Calu3 (cell line): ENCODE results near the gene DDX5. TPM values are rescaled to one million over a fixed set of nuclear protein-coding genes. Genes with fewer than 3 reads are reported as not detected.
"Not testable (repeated sequence)": the region's sequence is repeated elsewhere in the genome, so short reads cannot be mapped to it uniquely, and the experiment has no call there.

Source experiments
- BruUV-seq: library from RNA; stranded (reverse); fragments of 400-500 nt; replicated peaks from 2 replicates; lab custom pipeline; 2021; lab: Mats Ljungman, UMichigan
- CTCF ChIA-PET: fragments of 300-600 bp; sonication (Branson Sonifier 250); formaldehyde crosslinking; loops from one replicate; lab custom pipeline; 2022; ENCODE audit warnings: antibody characterized with exemption; lab: Charles Lee
- DNase-seq: peaks from one replicate; pipeline ENCODE4 v3.0.0; 2022
- H3K27ac Mint-ChIP-seq: one replicate; pipeline ENCODE4 v1.8.0; 2022; ENCODE audit warnings: mixed read lengths; ENCODE audit not compliant: unreplicated experiment
- H3K27me3 Mint-ChIP-seq: one replicate; pipeline ENCODE4 v1.8.0; 2022; ENCODE audit warnings: mixed read lengths; ENCODE audit not compliant: unreplicated experiment
- H3K36me3 Mint-ChIP-seq: one replicate; pipeline ENCODE4 v1.8.0; 2022; ENCODE audit warnings: mild to moderate bottlenecking, moderate library complexity, mixed read lengths; ENCODE audit not compliant: insufficient read depth, unreplicated experiment
- H3K4me1 Mint-ChIP-seq: one replicate; pipeline ENCODE4 v1.8.0; 2022; ENCODE audit warnings: mild to moderate bottlenecking, low read depth, mixed read lengths; ENCODE audit not compliant: unreplicated experiment
- H3K4me3 Mint-ChIP-seq: one replicate; pipeline ENCODE4 v1.8.0; 2022; ENCODE audit warnings: mild to moderate bottlenecking, low read depth, moderate library complexity, mixed read lengths; ENCODE audit not compliant: unreplicated experiment
- H3K9me3 Mint-ChIP-seq: one replicate; pipeline ENCODE4 v1.8.0; 2022; ENCODE audit warnings: low read depth, mixed read lengths; ENCODE audit not compliant: unreplicated experiment
- CTCF ChIP-seq: fragments of 200-600 bp; IDR thresholded peaks from one replicate; pipeline ENCODE4 v1.8.0; 2022; ENCODE audit warnings: antibody characterized with exemption; ENCODE audit not compliant: unreplicated experiment
- intact Hi-C: fragments of 100-400 bp; cut with micrococcal nuclease; formaldehyde crosslinking; loops from one replicate; pipeline ENCODE4 v1.10.0; 2022; ENCODE audit not compliant: unreplicated experiment
- total RNA-seq: library from RNA; stranded (reverse); gene quantifications from 2 replicates; pipeline ENCODE4 v1.2.3, GENCODE V29; 2022

The DDX5 gene
- total RNA-seq, 1 experiment from 2014 or later: 384 TPM

GRCh38 chr17:64461788-64462187 is 44.3 kb downstream of the DDX5 start:
- Mint-ChIP-seq H3K9me3 (no peaks in the 10 kb centered on the region), H3K4me3 (no peak overlapping the region), H3K27ac (no peak overlapping the region), H3K27me3 (no peaks in the 10 kb centered on the region), H3K36me3 (peaks cover 4% of the 10 kb centered on the region), H3K4me1 (peaks cover 19% of the 10 kb centered on the region)
- no peak for DNase-seq
- CTCF ChIA-PET: no interaction called here
- BruUV-seq: no TSS peak
- TF ChIP-seq CTCF: no peak
- intact Hi-C loops: no loop called here

- CTCF ChIA-PET: no interaction called here
- no peak for DNase-seq
- Mint-ChIP-seq H3K36me3 (peaks cover 4% of the 10 kb centered on the region), H3K27ac (no peak overlapping the region), H3K4me3 (no peak overlapping the region), H3K27me3 (no peaks in the 10 kb centered on the region), H3K9me3 (no peaks in the 10 kb centered on the region), H3K4me1 (peaks cover 10% of the 10 kb centered on the region)
- BruUV-seq: no TSS peak
- TF ChIP-seq CTCF: no peak
- intact Hi-C loops: no loop called here
These were observed 45.1 kb downstream of the DDX5 start for GRCh38 chr17:64460955-64461354.

- DNase-seq, H3K9me3 Mint-ChIP-seq, H3K4me1 Mint-ChIP-seq, CTCF ChIA-PET, H3K27ac Mint-ChIP-seq, H3K27me3 Mint-ChIP-seq, H3K36me3 Mint-ChIP-seq, H3K4me3 Mint-ChIP-seq, intact Hi-C loops, BruUV-seq: not testable (repeated sequence)
These were observed 46.3 kb downstream of the DDX5 start for GRCh38 chr17:64459818-64460217.

- H3K36me3 Mint-ChIP-seq: no peaks in the 10 kb centered on the region
- peak; percentile 40 for DNase-seq
- H3K9me3 Mint-ChIP-seq: no peaks in the 10 kb centered on the region
- H3K4me1 Mint-ChIP-seq: peaks cover 9% of the 10 kb centered on the region
- H3K27me3 Mint-ChIP-seq: no peaks in the 10 kb centered on the region
- no TSS peak for BruUV-seq
- CTCF ChIA-PET: no interaction called here
- intact Hi-C loops: no loop called here
- no peak overlapping the region for H3K27ac Mint-ChIP-seq
- H3K4me3 Mint-ChIP-seq: no peak overlapping the region
- no peak for TF ChIP-seq CTCF
These were observed 46.8 kb downstream of the DDX5 start for GRCh38 chr17:64459284-64459747.

GRCh38 chr17:64458756-64459155 is 47.3 kb downstream of the DDX5 start:
- Mint-ChIP-seq H3K4me3 (no peak overlapping the region), H3K27ac (no peak overlapping the region), H3K27me3 (no peaks in the 10 kb centered on the region), H3K9me3 (no peaks in the 10 kb centered on the region), H3K36me3 (no peaks in the 10 kb centered on the region), H3K4me1 (peaks cover 9% of the 10 kb centered on the region)
- intact Hi-C loops: no loop called here
- BruUV-seq: no TSS peak
- CTCF ChIA-PET: no interaction called here
- DNase-seq: no peak
- TF ChIP-seq CTCF: no peak
